Measurements from ENCODE around the gene NDFIP2. TPM values are rescaled to one million over a fixed set of nuclear protein-coding genes. Genes with fewer than 3 reads are reported as not detected.
A peak's percentile ranks its signal among the peaks of the same experiment; 100 is the strongest.

NDFIP2 gene
- total RNA-seq, 4 donors from 2014 or later, result 78.6 to 83.2 (median 80.7) TPM

GRCh38 chr13:79511611-79512010 is 30.7 kb downstream of the NDFIP2 start:
- WGBS, 2 donors, result 84 to 91% methylated on average over 2 of the region's 2 CpGs
- intact Hi-C loops (cut with DNase I; ENCODE audit: low total_unique reads), result no loop called here
- TF ChIP-seq POLR2A (IDR thresholded peaks at IDR 0.05) (no peak), CTCF (IDR thresholded peaks at IDR 0.05) (no peak)
- DNase-seq (ENCODE audit: low spot score in 2 of 2), result no peak
- H3K4me3 ChIP-seq (ENCODE audit: low read depth, poor library complexity, severe bottlenecking), result no peak overlapping the region

GRCh38 chr13:79512950-79513349 is 32.0 kb downstream of the NDFIP2 start:
- no peak for DNase-seq (ENCODE audit: low spot score in 2 of 2)
- TF ChIP-seq POLR2A (IDR thresholded peaks at IDR 0.05) (no peak), CTCF (IDR thresholded peaks at IDR 0.05) (no peak)
- intact Hi-C loops (cut with DNase I; ENCODE audit: low total_unique reads), result no loop called here

GRCh38 chr13:79516595-79516994 is 35.6 kb downstream of the NDFIP2 start:
- no peak overlapping the region for H3K4me3 ChIP-seq (ENCODE audit: low read depth, poor library complexity, severe bottlenecking)
- TF ChIP-seq CTCF (IDR thresholded peaks at IDR 0.05) (no peak), POLR2A (IDR thresholded peaks at IDR 0.05) (no peak)
- intact Hi-C loops (cut with DNase I; ENCODE audit: low total_unique reads), result no loop called here
- no peak for DNase-seq (ENCODE audit: low spot score in 2 of 2)

More at GRCh38 chr13:79512950-79513349, 32.0 kb downstream of the NDFIP2 start:
- no peak overlapping the region for H3K4me3 ChIP-seq (ENCODE audit: low read depth, poor library complexity, severe bottlenecking)

- intact Hi-C loops (cut with DNase I; ENCODE audit: low total_unique reads), result no loop called here
- TF ChIP-seq POLR2A (IDR thresholded peaks at IDR 0.05), result no peak
- no peak for TF ChIP-seq CTCF (IDR thresholded peaks at IDR 0.05)
Measured at GRCh38 chr13:79519255-79519654, 38.3 kb downstream of the NDFIP2 start.

GRCh38 chr13:79522583-79522982 is 41.6 kb downstream of the NDFIP2 start:
- peak in 1 of 2 donors; percentile 24 for DNase-seq (ENCODE audit: low spot score in 2 of 2)
- intact Hi-C loops (cut with DNase I; ENCODE audit: low total_unique reads), result no loop called here
- no peak overlapping the region for H3K4me3 ChIP-seq (ENCODE audit: low read depth, poor library complexity, severe bottlenecking)
- TF ChIP-seq CTCF (IDR thresholded peaks at IDR 0.05) (no peak), POLR2A (IDR thresholded peaks at IDR 0.05) (no peak)

More at GRCh38 chr13:79519255-79519654, 38.3 kb downstream of the NDFIP2 start:
- no peak overlapping the region for H3K4me3 ChIP-seq (ENCODE audit: low read depth, poor library complexity, severe bottlenecking)
- no peak for DNase-seq (ENCODE audit: low spot score in 2 of 2)
- WGBS, 2 donors, result 30 to 47% methylated on average over 3 of the region's 3 CpGs

GRCh38 chr13:79525064-79525857 is 44.3 kb downstream of the NDFIP2 start:
- H3K4me3 ChIP-seq (ENCODE audit: low read depth, poor library complexity, severe bottlenecking), result no peak overlapping the region
- TF ChIP-seq CTCF (IDR thresholded peaks at IDR 0.05) (no peak), POLR2A (IDR thresholded peaks at IDR 0.05) (no peak)
- WGBS, 2 donors, result 68 to 75% methylated on average over 8 of the region's 8 CpGs
- intact Hi-C loops (cut with DNase I; ENCODE audit: low total_unique reads), result no loop called here
- DNase-seq (ENCODE audit: low spot score in 2 of 2), result no peak
